Uterus (tissue), 2 donors: ENCODE measurements around the gene AAGAB.

Source experiments
- CTCF ChIP-seq, 4 experiments: fragments of 200-600 bp in 2 of 4; fragments of 450-650 bp in 2 of 4; sonication (generic) in 2 of 4; IDR thresholded peaks; one replicate each; pipeline ENCODE4 v1.5.1; 2016 to 2019; ENCODE audit warnings: antibody characterized with exemption in 4 of 4, mild to moderate bottlenecking in 2 of 4, moderate library complexity in 1 of 4
- POLR2A ChIP-seq, 2 donors: fragments of 450-650 bp; IDR thresholded peaks; one replicate each; pipeline ENCODE4 v1.6.1; 2016; ENCODE audit warnings: antibody characterized with exemption in 2 of 2, mild to moderate bottlenecking in 1 of 2, moderate library complexity in 1 of 2

- no peak for TF ChIP-seq CTCF (IDR thresholded peaks at IDR 0.05)
- TF ChIP-seq POLR2A (IDR thresholded peaks at IDR 0.05): no peak
Observed at GRCh38 chr15:67186226-67186649, 68.2 kb downstream of the AAGAB start.
